Mesenchymal stem cell (in vitro differentiated cells and primary cell): ENCODE measurements around the gene NUMA1.
A peak's percentile ranks its signal among the peaks of the same experiment; 100 is the strongest.

Experiments used
- DNase-seq: peaks from one replicate; pipeline ENCODE4 v3.0.0-alpha.2; 2013
- H2AFZ ChIP-seq: one replicate; pipeline ENCODE4 v1.6.1; 2013; ENCODE audit warnings: low read depth, mild to moderate bottlenecking, control low read depth, inconsistent platforms, low read length, moderate library complexity
- H2AK5ac ChIP-seq: 2 replicates; pipeline ENCODE4 v1.6.1; 2013; ENCODE audit warnings: low read length, moderate library complexity, mild to moderate bottlenecking, inconsistent platforms; ENCODE audit not compliant: severe bottlenecking
- H2BK120ac ChIP-seq: one replicate; pipeline ENCODE4 v1.6.1; 2013; ENCODE audit warnings: low read depth, mild to moderate bottlenecking, inconsistent platforms, low read length, moderate library complexity
- H2BK12ac ChIP-seq, 2 experiments: one replicate each; pipeline ENCODE4 v1.6.1; 2013; ENCODE audit warnings: inconsistent platforms in 2 of 2, low read length in 2 of 2, mild to moderate bottlenecking in 2 of 2, moderate library complexity in 2 of 2, control low read depth in 1 of 2
- H2BK15ac ChIP-seq: one replicate; pipeline ENCODE4 v1.6.1; 2013; ENCODE audit warnings: mild to moderate bottlenecking, low read depth, inconsistent platforms; ENCODE audit not compliant: poor library complexity, severe bottlenecking
- H2BK5ac ChIP-seq: 2 replicates; pipeline ENCODE4 v1.6.1; 2013; ENCODE audit warnings: low read depth, mild to moderate bottlenecking, low read length, control low read depth, inconsistent platforms; ENCODE audit not compliant: poor library complexity, severe bottlenecking
- H3K14ac ChIP-seq, 2 experiments: one replicate each; pipeline ENCODE4 v1.6.1; 2013; ENCODE audit warnings: inconsistent platforms in 2 of 2, low read length in 2 of 2, control low read depth in 1 of 2, mild to moderate bottlenecking in 1 of 2, moderate library complexity in 1 of 2
- H3K18ac ChIP-seq, 2 experiments: one replicate each; pipeline ENCODE4 v1.6.1; 2013; ENCODE audit warnings: inconsistent platforms in 2 of 2, low read length in 2 of 2, control low read depth in 1 of 2, low read depth in 1 of 2, mild to moderate bottlenecking in 1 of 2
- H3K23ac ChIP-seq, 2 experiments: one replicate each; pipeline ENCODE4 v1.6.1; 2013; ENCODE audit warnings: inconsistent platforms in 2 of 2, low read length in 2 of 2, mild to moderate bottlenecking in 2 of 2, moderate library complexity in 2 of 2, control low read depth in 1 of 2
- H3K27ac ChIP-seq: 2 replicates; pipeline ENCODE4 v1.5.1; 2013; ENCODE audit warnings: mild to moderate bottlenecking, moderate library complexity, low read length, control low read depth, inconsistent platforms; ENCODE audit not compliant: poor library complexity, severe bottlenecking
- H3K27me3 ChIP-seq, 2 experiments: 2 replicates each; pipeline versions ENCODE4 v1.6.1 to v1.7.0; 2013; ENCODE audit warnings: low read length in 2 of 2, mild to moderate bottlenecking in 2 of 2, moderate library complexity in 2 of 2, control low read depth in 1 of 2, inconsistent platforms in 1 of 2; ENCODE audit not compliant: control insufficient read depth in 1 of 2, insufficient read depth in 1 of 2
- H3K36me3 ChIP-seq, 2 experiments: 2 replicates each; pipeline versions ENCODE4 v1.6.1 to v1.7.0; 2013; ENCODE audit warnings: low read length in 2 of 2, control low read depth in 1 of 2, inconsistent platforms in 1 of 2, low read depth in 1 of 2, mild to moderate bottlenecking in 1 of 2; ENCODE audit not compliant: insufficient read depth in 2 of 2, control insufficient read depth in 1 of 2
- H3K4ac ChIP-seq, 2 experiments: one replicate each; pipeline ENCODE4 v1.6.1; 2013; ENCODE audit warnings: inconsistent platforms in 2 of 2, low read length in 2 of 2, mild to moderate bottlenecking in 2 of 2, moderate library complexity in 2 of 2, control low read depth in 1 of 2, low read depth in 1 of 2
- H3K4me1 ChIP-seq: 2 replicates; pipeline ENCODE4 v1.6.1; 2013; ENCODE audit warnings: low read depth, low read length, control low read depth; ENCODE audit not compliant: control insufficient read depth, insufficient read depth
- H3K4me2 ChIP-seq: 2 replicates; pipeline ENCODE4 v1.6.1; 2013; ENCODE audit warnings: low read length, mild to moderate bottlenecking, inconsistent platforms; ENCODE audit not compliant: poor library complexity, severe bottlenecking
- H3K4me3 ChIP-seq, 2 experiments: 2 replicates each; pipeline versions ENCODE4 v1.5.1 to v1.7.0; 2013; ENCODE audit warnings: low read length in 2 of 2, mild to moderate bottlenecking in 2 of 2, control low read depth in 1 of 2, low read depth in 1 of 2; ENCODE audit not compliant: insufficient read depth in 1 of 2
- H3K79me1 ChIP-seq: replicated peaks from 2 replicates; pipeline ENCODE4 v1.6.1; 2013; ENCODE audit warnings: mild to moderate bottlenecking, control low read depth, low read length, inconsistent platforms; ENCODE audit not compliant: poor library complexity, severe bottlenecking
- H3K9ac ChIP-seq: 2 replicates; pipeline ENCODE4 v1.7.0; 2013; ENCODE audit warnings: mild to moderate bottlenecking, low read length, moderate library complexity
- H3K9me3 ChIP-seq: 2 replicates; pipeline ENCODE4 v1.7.0; 2013; ENCODE audit warnings: mild to moderate bottlenecking, low read length; ENCODE audit not compliant: control insufficient read depth
- H4K8ac ChIP-seq: one replicate; pipeline ENCODE4 v1.6.1; 2013; ENCODE audit warnings: inconsistent platforms, mild to moderate bottlenecking, low read length, moderate library complexity
- H4K91ac ChIP-seq: one replicate; pipeline ENCODE4 v1.6.1; 2013; ENCODE audit warnings: mild to moderate bottlenecking, low read length, inconsistent platforms
- WGBS: methylation state at CpG from one replicate; pipeline ENCODE4 v1.1.7; 2013; ENCODE audit warnings: mixed read lengths; 5-methylcytosine and 5-hydroxymethylcytosine counted together

NUMA1 gene

DNA sequence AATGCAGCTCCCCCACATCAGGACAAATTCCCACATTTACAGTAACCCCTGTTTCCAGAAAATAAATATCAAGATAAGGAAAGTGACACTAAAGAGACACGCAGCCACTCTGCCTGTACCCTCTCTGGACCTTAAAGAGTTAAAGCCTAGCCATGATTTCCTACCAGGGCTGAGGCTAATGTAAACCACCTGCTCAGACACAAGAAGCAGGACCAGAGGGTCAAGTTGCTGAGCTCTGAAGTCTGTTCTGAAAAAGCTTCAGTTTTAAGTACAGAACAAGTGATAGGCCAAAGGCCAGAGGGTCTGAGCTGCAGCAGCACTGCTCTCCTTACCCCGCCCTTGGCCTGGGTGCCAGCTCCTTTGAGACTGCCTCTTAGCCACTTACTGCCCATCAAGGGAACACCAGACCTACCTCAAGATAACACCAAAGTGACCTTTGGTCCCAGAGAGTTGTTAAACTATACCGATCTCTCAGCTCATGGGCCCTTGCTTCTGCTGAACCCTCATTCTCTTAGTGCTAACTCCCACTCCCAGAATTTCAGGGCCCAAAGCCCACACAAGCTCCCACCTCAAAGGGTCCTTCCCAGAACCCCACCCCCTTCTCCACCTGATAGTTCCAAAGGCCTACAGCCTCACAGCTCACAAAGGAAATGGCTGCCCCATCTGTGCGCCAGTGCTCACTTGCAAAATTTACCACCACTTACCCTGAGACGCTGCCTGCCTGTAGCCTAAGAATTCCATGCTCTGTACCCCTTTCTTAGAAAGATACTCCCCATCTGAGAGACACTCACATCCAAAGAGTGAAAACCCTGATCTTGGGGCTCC lies 41.1 kb downstream of the NUMA1 start:
- 53% methylated on average over 5 of the region's 5 CpGs for WGBS

GRCh38 chr11:72038491-72038890 lies 41.9 kb downstream of the NUMA1 start:
- peaks cover 15% of the 10 kb centered on the region for H3K4me1 ChIP-seq
- peaks cover 8% of the 10 kb centered on the region for H3K79me1 ChIP-seq
- no peaks in the 10 kb centered on the region for H3K9me3 ChIP-seq
- no peak overlapping the region for H2BK12ac ChIP-seq
- H3K27me3 ChIP-seq = no peaks in the 10 kb centered on the region
- H3K23ac ChIP-seq = no peak overlapping the region
- H3K9ac ChIP-seq = peak overlapping the region; percentile 98
- no peak overlapping the region for H3K4ac ChIP-seq
- H3K36me3 ChIP-seq = peaks cover 10 to 26% of the 10 kb centered on the region in 2 experiments
- peak overlapping the region; percentile 60 for H2AK5ac ChIP-seq
- no peak overlapping the region for H2BK120ac ChIP-seq
- H3K4me2 ChIP-seq = peak overlapping the region; percentile 55
- H3K14ac ChIP-seq = no peak overlapping the region
- H3K18ac ChIP-seq = no peak overlapping the region
- H4K8ac ChIP-seq = no peak overlapping the region
- peak; percentile 12 for DNase-seq
- H2AFZ ChIP-seq = no peak overlapping the region
- H2BK15ac ChIP-seq = peak overlapping the region; percentile 17
- H2BK5ac ChIP-seq = no peak overlapping the region
- no peak overlapping the region for H4K91ac ChIP-seq
- 78% methylated on average over 2 of the region's 2 CpGs for WGBS
- peak overlapping the region in 1 of 2 experiments; percentile 86 for H3K4me3 ChIP-seq
- H3K27ac ChIP-seq = no peak overlapping the region

More for the DNA sequence above, 41.1 kb downstream of the NUMA1 start:
- Histone ChIP-seq H2BK12ac (no peak overlapping the region), H3K18ac (peak overlapping the region; percentile 33 to 46), H3K9me3 (no peaks in the 10 kb centered on the region), H2AK5ac (peak overlapping the region; percentile 60), H3K79me1 (peaks cover 10% of the 10 kb centered on the region), H3K9ac (peak overlapping the region; percentile 98), H3K4me1 (peaks cover 15% of the 10 kb centered on the region), H4K91ac (no peak overlapping the region), H4K8ac (no peak overlapping the region), H3K27ac (peak overlapping the region; percentile 8), H3K23ac (no peak overlapping the region), H2AFZ (no peak overlapping the region), H3K27me3 (no peaks in the 10 kb centered on the region), H3K36me3 (peaks cover 7 to 19% of the 10 kb centered on the region in 2 experiments), H3K4me3 (peak overlapping the region; percentile 34 to 86), H2BK120ac (no peak overlapping the region), H3K4ac (peak overlapping the region in 1 of 2 experiments; percentile 1), H2BK5ac (no peak overlapping the region), H3K14ac (no peak overlapping the region), H2BK15ac (no peak overlapping the region), H3K4me2 (peak overlapping the region; percentile 55)
- DNase-seq = peak; percentile 45

- Histone ChIP-seq H3K4me1 (peaks cover 15% of the 10 kb centered on the region), H2BK5ac (no peak overlapping the region), H2BK120ac (no peak overlapping the region), H3K4me3 (peak overlapping the region in 1 of 2 experiments; percentile 86), H3K27me3 (no peaks in the 10 kb centered on the region), H4K91ac (no peak overlapping the region), H3K9me3 (no peaks in the 10 kb centered on the region), H3K18ac (no peak overlapping the region), H3K4me2 (peak overlapping the region; percentile 25), H3K36me3 (peaks cover 15 to 34% of the 10 kb centered on the region in 2 experiments), H3K14ac (no peak overlapping the region), H2BK15ac (no peak overlapping the region), H2AK5ac (no peak overlapping the region), H3K23ac (no peak overlapping the region), H4K8ac (no peak overlapping the region), H3K4ac (no peak overlapping the region), H2BK12ac (peak overlapping the region in 1 of 2 experiments; percentile 62), H2AFZ (no peak overlapping the region), H3K27ac (no peak overlapping the region), H3K9ac (peak overlapping the region; percentile 98), H3K79me1 (peaks cover 8% of the 10 kb centered on the region)
- 95% methylated on average over 4 of the region's 4 CpGs for WGBS
- no peak for DNase-seq
Observed at GRCh38 chr11:72037554-72038311, 42.6 kb downstream of the NUMA1 start.

DNA sequence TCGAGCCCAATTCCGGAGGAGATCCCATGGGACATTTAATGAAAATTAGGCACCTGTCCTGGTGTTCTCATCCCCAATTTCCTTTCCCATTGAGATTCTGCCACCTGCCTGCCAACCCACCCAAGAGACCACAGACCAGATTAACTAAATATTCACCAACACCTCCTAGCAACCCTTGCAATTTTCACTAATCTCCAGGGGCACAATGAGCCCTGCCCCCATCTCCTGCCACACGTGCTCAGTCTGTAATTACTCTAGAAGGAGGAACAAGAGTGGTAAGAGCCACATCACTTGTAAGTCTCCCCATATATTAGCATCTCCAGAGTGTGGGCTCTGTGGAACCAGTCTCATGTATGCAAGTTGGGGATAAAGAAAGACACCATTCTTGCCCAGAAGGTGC lies 43.7 kb downstream of the NUMA1 start:
- H3K4ac ChIP-seq = no peak overlapping the region
- H3K27me3 ChIP-seq = no peaks in the 10 kb centered on the region
- WGBS = 94% methylated on average over 3 of the region's 3 CpGs

More for the DNA sequence above, 43.7 kb downstream of the NUMA1 start:
- H3K9ac ChIP-seq = no peak overlapping the region
- H4K91ac ChIP-seq = no peak overlapping the region
- H3K9me3 ChIP-seq = no peaks in the 10 kb centered on the region
- H3K18ac ChIP-seq = no peak overlapping the region
- no peak for DNase-seq
- no peak overlapping the region for H2BK15ac ChIP-seq
- H2AK5ac ChIP-seq = no peak overlapping the region
- H2AFZ ChIP-seq = no peak overlapping the region
- H2BK120ac ChIP-seq = no peak overlapping the region
- H3K23ac ChIP-seq = no peak overlapping the region
- H4K8ac ChIP-seq = no peak overlapping the region
- H2BK5ac ChIP-seq = no peak overlapping the region
- H3K4me3 ChIP-seq = no peak overlapping the region
- no peak overlapping the region for H2BK12ac ChIP-seq
- H3K79me1 ChIP-seq = peaks cover 6% of the 10 kb centered on the region
- peaks cover 15% of the 10 kb centered on the region for H3K4me1 ChIP-seq
- no peak overlapping the region for H3K4me2 ChIP-seq
- no peak overlapping the region for H3K27ac ChIP-seq
- no peak overlapping the region for H3K14ac ChIP-seq
- H3K36me3 ChIP-seq = peaks cover 15 to 44% of the 10 kb centered on the region in 2 experiments
